Measurements from ENCODE around the gene UNC80.

DNA sequence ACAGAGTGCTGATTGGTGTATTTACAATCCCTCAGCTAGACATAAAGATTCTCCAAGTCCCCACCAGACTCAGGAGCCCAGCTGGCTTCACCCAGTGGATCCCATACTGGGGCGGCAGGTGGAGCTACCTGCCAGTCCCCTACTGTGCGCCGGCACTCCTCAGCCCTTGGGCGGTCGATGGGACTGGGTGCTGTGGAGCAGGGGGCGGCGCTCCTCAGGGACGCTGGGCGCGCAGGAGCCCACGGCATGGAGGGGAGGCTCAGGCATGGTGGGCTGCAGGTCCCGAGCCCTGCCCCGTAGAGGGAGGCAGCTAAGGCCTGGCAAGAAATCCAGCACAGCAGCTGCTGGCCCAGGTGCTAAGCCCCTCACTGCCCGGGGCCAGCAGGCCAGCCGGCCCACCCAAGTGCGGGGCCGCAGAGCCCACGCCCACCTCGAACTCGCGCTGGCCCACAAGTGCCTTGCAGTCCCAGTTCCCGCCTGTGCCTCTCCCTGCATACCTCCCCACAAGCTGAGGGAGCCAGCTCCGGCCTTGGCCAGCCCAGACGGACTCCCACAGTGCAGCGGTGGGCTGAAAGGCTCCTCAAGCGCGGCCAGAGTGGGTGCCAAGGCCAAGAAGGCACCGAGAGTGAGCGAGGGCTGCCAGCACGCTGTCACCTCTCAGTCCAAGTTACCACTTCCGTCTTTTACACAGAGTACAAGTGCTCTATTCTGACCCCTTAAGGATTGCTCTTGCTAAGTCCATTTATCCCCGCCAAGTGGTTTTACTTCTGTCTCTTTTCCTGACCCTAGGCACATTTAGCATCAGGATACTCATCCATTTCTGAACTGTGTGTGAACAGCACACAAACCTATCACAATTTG lies 229.1 kb downstream of the UNC80 start:
- TF ChIP-seq, protein P1, sequence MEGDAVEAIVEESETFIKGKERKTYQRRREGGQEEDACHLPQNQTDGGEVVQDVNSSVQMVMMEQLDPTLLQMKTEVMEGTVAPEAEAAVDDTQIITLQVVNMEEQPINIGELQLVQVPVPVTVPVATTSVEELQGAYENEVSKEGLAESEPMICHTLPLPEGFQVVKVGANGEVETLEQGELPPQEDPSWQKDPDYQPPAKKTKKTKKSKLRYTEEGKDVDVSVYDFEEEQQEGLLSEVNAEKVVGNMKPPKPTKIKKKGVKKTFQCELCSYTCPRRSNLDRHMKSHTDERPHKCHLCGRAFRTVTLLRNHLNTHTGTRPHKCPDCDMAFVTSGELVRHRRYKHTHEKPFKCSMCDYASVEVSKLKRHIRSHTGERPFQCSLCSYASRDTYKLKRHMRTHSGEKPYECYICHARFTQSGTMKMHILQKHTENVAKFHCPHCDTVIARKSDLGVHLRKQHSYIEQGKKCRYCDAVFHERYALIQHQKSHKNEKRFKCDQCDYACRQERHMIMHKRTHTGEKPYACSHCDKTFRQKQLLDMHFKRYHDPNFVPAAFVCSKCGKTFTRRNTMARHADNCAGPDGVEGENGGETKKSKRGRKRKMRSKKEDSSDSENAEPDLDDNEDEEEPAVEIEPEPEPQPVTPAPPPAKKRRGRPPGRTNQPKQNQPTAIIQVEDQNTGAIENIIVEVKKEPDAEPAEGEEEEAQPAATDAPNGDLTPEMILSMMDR (IDR thresholded peaks at IDR 0.05): no peak
- TF ChIP-seq POLR2A (IDR thresholded peaks at IDR 0.05): no peak
